IPS-18a (cell line): ENCODE measurements around the gene GLIPR1L2.

Experiments used
- H3K27ac ChIP-seq: one replicate; pipeline ENCODE4 v1.5.1; 2013; ENCODE audit warnings: low read length
- H3K27me3 ChIP-seq: one replicate; pipeline ENCODE4 v1.6.1; 2013; ENCODE audit warnings: mild to moderate bottlenecking, low read length; ENCODE audit not compliant: control insufficient read depth, insufficient read depth
- H3K36me3 ChIP-seq: one replicate; pipeline ENCODE4 v1.6.1; 2013; ENCODE audit warnings: low read depth, low read length; ENCODE audit not compliant: control insufficient read depth
- H3K4me1 ChIP-seq: one replicate; pipeline ENCODE4 v1.6.1; 2013; ENCODE audit warnings: low read depth, low read length; ENCODE audit not compliant: control insufficient read depth
- H3K4me3 ChIP-seq: one replicate; pipeline ENCODE4 v1.5.1; 2013; ENCODE audit warnings: low read length
- H3K9ac ChIP-seq: one replicate; pipeline ENCODE4 v1.6.1; 2013; ENCODE audit warnings: mild to moderate bottlenecking, low read length, moderate library complexity
- H3K9me3 ChIP-seq: one replicate; pipeline ENCODE4 v1.6.1; 2013; ENCODE audit warnings: low read depth, low read length; ENCODE audit not compliant: control insufficient read depth

The GLIPR1L2 gene

DNA sequence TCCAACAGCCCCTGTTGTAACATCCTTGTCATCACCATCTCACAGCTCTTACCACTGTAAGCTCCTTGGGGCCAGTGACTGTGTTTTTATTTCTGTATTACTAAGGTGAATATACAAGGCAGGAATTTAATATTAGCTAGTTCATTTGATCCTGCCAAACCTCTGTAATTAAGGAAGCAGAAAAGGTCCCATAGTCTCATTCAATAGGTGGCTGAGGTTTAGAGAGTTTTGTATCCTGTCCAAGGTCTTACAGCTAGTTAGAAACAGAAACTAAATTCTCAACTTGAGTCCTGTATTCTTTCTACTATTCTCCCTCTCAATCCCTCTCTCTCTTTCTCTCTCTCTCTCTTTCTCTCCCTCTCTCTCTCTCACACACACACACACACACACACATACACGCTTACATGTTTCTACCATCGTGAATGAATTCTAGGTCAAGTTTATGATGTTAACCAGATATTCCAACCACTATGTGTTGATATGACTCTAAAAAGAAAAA is 89.1 kb downstream of the GLIPR1L2 start:
- no peaks in the 10 kb centered on the region for H3K36me3 ChIP-seq
- no peak overlapping the region for H3K9ac ChIP-seq
- no peaks in the 10 kb centered on the region for H3K9me3 ChIP-seq
- H3K4me3 ChIP-seq: no peak overlapping the region
- H3K4me1 ChIP-seq: peaks cover 12% of the 10 kb centered on the region
- no peaks in the 10 kb centered on the region for H3K27me3 ChIP-seq
- no peak overlapping the region for H3K27ac ChIP-seq

- Histone ChIP-seq H3K27ac (no peak within 1 kb of the TSS), H3K27me3 (no peaks in the 10 kb centered on the region), H3K4me3 (no peak within 1 kb of the TSS), H3K4me1 (peaks cover 14% of the 10 kb centered on the region), H3K9me3 (no peaks in the 10 kb centered on the region), H3K36me3 (no peaks in the 10 kb centered on the region), H3K9ac (no peak within 1 kb of the TSS)
Observed at GRCh38 chr12:75480469-75480949, 89.6 kb downstream of the GLIPR1L2 start, which contains the start of gene GLIPR1. Gene GLIPR1 (plus strand): TSS chr12:75480755. CDS start chr12:75480881, 126 bp downstream.

GRCh38 chr12:75481013-75481705 is 90.3 kb downstream of the GLIPR1L2 start:
- Histone ChIP-seq H3K9me3 (no peaks in the 10 kb centered on the region), H3K36me3 (no peaks in the 10 kb centered on the region), H3K4me1 (peaks cover 14% of the 10 kb centered on the region), H3K4me3 (no peak overlapping the region), H3K27ac (no peak overlapping the region), H3K9ac (no peak overlapping the region), H3K27me3 (no peaks in the 10 kb centered on the region)

DNA sequence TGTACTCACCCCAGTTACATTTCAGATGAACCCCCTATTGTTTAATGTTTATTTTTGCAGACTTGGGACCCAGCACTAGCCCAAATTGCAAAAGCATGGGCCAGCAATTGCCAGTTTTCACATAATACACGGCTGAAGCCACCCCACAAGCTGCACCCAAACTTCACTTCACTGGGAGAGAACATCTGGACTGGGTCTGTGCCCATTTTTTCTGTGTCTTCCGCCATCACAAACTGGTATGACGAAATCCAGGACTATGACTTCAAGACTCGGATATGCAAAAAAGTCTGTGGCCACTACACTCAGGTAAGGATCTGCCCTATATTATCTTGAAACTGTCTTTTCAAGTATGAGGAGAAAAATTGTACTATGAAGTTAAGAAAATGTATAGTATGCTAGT is 90.9 kb downstream of the GLIPR1L2 start:
- Histone ChIP-seq H3K4me3 (no peak overlapping the region), H3K9ac (no peak overlapping the region)

More for the DNA sequence above, 90.9 kb downstream of the GLIPR1L2 start:
- Histone ChIP-seq H3K27me3 (no peaks in the 10 kb centered on the region), H3K9me3 (no peaks in the 10 kb centered on the region), H3K36me3 (no peaks in the 10 kb centered on the region), H3K27ac (no peak overlapping the region), H3K4me1 (peaks cover 14% of the 10 kb centered on the region)
